Neural cell (in vitro differentiated cells): ENCODE results near the gene ZNF407. TPM values are rescaled to one million over a fixed set of nuclear protein-coding genes. Genes with fewer than 3 reads are reported as not detected.
"Not testable (repeated sequence)": the region's sequence is repeated elsewhere in the genome, so short reads cannot be mapped to it uniquely, and the experiment has no call there.

Experiments used
- H2AFZ ChIP-seq: fragments of 200-600, 300-800 bp; sonication (generic), shearing (Covaris generic); 2 replicates; pipeline ENCODE4 v1.6.0; 2014; ENCODE audit warnings: low read depth, mild to moderate bottlenecking, antibody characterized with exemption, low read length, moderate library complexity
- H3F3A ChIP-seq: fragments of 200-600 bp; shearing (Covaris generic); 2 replicates; pipeline ENCODE4 v1.6.1; 2016; ENCODE audit warnings: mild to moderate bottlenecking, moderate library complexity, mixed read lengths, antibody characterized with exemption, low read length; ENCODE audit not compliant: insufficient read depth, poor library complexity, severe bottlenecking
- H3K27ac ChIP-seq: fragments of 200-600, 300-800 bp; sonication (generic), shearing (Covaris generic); 2 replicates; pipeline ENCODE4 v1.5.1; 2014; ENCODE audit warnings: mild to moderate bottlenecking, low read length, moderate library complexity
- H3K27me3 ChIP-seq: fragments of 300-800, 200-600 bp; sonication (generic), shearing (Covaris generic); 2 replicates; pipeline ENCODE4 v1.6.0; 2014; ENCODE audit warnings: mild to moderate bottlenecking, low read depth, low read length, moderate library complexity; ENCODE audit not compliant: insufficient read depth
- H3K36me3 ChIP-seq: fragments of 300-800, 200-600 bp; sonication (generic), shearing (Covaris generic); 2 replicates; pipeline ENCODE4 v1.5.1; 2014; ENCODE audit warnings: mild to moderate bottlenecking, antibody characterized with exemption, low read length, moderate library complexity; ENCODE audit not compliant: insufficient read depth
- H3K4me2 ChIP-seq: fragments of 300-800, 200-600 bp; sonication (generic), shearing (Covaris generic); 2 replicates; pipeline ENCODE4 v1.6.0; 2014; ENCODE audit warnings: mild to moderate bottlenecking, low read length
- H3K4me3 ChIP-seq: fragments of 300-800, 200-600 bp; sonication (generic), shearing (Covaris generic); 2 replicates; pipeline ENCODE4 v1.5.1; 2014; ENCODE audit warnings: mild to moderate bottlenecking, low read length, moderate library complexity
- H3K79me2 ChIP-seq: fragments of 200-600 bp; shearing (Covaris generic); replicated peaks from 2 replicates; pipeline ENCODE4 v1.6.0; 2014; ENCODE audit warnings: mild to moderate bottlenecking, low read length, moderate library complexity; ENCODE audit not compliant: insufficient read depth
- H3K9ac ChIP-seq: fragments of 300-800, 200-600 bp; sonication (generic), shearing (Covaris generic); 2 replicates; pipeline ENCODE4 v1.6.1; 2016; ENCODE audit warnings: mild to moderate bottlenecking, low read length, mixed read lengths
- H3K9me2 ChIP-seq: fragments of 200-600 bp; shearing (Covaris generic); 2 replicates; pipeline ENCODE4 v1.6.1; 2016; ENCODE audit warnings: mild to moderate bottlenecking, low read length, mixed read lengths; ENCODE audit not compliant: insufficient read depth
- H3K9me3 ChIP-seq: fragments of 200-600, 300-800 bp; sonication (generic), shearing (Covaris generic); 2 replicates; pipeline ENCODE4 v1.6.1; 2016; ENCODE audit warnings: mild to moderate bottlenecking, mixed run types, low read length, moderate library complexity, mixed read lengths
- H4K20me1 ChIP-seq: fragments of 200-600 bp; shearing (Covaris generic); 2 replicates; pipeline ENCODE4 v1.6.1; 2016; ENCODE audit warnings: mild to moderate bottlenecking, mixed run types; ENCODE audit not compliant: insufficient read depth
- CTCF ChIP-seq: fragments of 450-650 bp; IDR thresholded peaks from 2 replicates; pipeline ENCODE4 v1.5.1; 2014; ENCODE audit warnings: antibody characterized with exemption, mild to moderate bottlenecking, moderate library complexity; ENCODE audit not compliant: poor library complexity, severe bottlenecking
- EP300 ChIP-seq: fragments of 450-650 bp; conservative IDR thresholded peaks from 2 replicates; pipeline ENCODE4 v1.6.1; 2014; ENCODE audit warnings: antibody characterized with exemption, mild to moderate bottlenecking, moderate library complexity; ENCODE audit not compliant: poor library complexity, severe bottlenecking
- EZH2 ChIP-seq: fragments of 200-600, 300-800 bp; shearing (Covaris generic), sonication (generic); IDR thresholded peaks from 2 replicates; pipeline ENCODE4 v1.6.1; 2014; ENCODE audit warnings: antibody characterized with exemption, low read length, borderline replicate concordance, mild to moderate bottlenecking; ENCODE audit not compliant: insufficient read depth, poor library complexity, severe bottlenecking
- MXI1 ChIP-seq: fragments of 450-650 bp; conservative IDR thresholded peaks from 2 replicates; pipeline ENCODE4 v1.6.1; 2014; ENCODE audit warnings: antibody characterized with exemption, mild to moderate bottlenecking; ENCODE audit not compliant: poor library complexity, severe bottlenecking
- POLR2AphosphoS5 ChIP-seq: IDR thresholded peaks from 2 replicates; pipeline ENCODE4 v1.6.1; 2012
- RAD21 ChIP-seq: fragments of 450-650 bp; conservative IDR thresholded peaks from 2 replicates; pipeline ENCODE4 v1.6.1; 2014; ENCODE audit warnings: antibody characterized with exemption, mild to moderate bottlenecking, moderate library complexity
- SMC3 ChIP-seq: fragments of 450-650 bp; conservative IDR thresholded peaks from 2 replicates; pipeline ENCODE4 v1.6.1; 2014; ENCODE audit warnings: antibody characterized with exemption, mild to moderate bottlenecking, moderate library complexity; ENCODE audit not compliant: poor library complexity
- TAF1 ChIP-seq: IDR thresholded peaks from 2 replicates; pipeline ENCODE4 v1.6.1; 2012; ENCODE audit warnings: low read depth
- polyA plus RNA-seq: library from polyadenylated mRNA; depleted of rRNA; stranded (reverse); fragments of >200 nt; gene quantifications from 2 replicates; pipeline ENCODE4 v1.2.3, GENCODE V29; 2014
- TF ChIP-seq, protein P1 (sequence below): IDR thresholded peaks from 2 replicates; pipeline ENCODE4 v1.6.1; 2012; ENCODE audit warnings: borderline replicate concordance

The ZNF407 gene
- polyA plus RNA-seq, 1 donor from 2014 or later, result 2.9 TPM

DNA sequence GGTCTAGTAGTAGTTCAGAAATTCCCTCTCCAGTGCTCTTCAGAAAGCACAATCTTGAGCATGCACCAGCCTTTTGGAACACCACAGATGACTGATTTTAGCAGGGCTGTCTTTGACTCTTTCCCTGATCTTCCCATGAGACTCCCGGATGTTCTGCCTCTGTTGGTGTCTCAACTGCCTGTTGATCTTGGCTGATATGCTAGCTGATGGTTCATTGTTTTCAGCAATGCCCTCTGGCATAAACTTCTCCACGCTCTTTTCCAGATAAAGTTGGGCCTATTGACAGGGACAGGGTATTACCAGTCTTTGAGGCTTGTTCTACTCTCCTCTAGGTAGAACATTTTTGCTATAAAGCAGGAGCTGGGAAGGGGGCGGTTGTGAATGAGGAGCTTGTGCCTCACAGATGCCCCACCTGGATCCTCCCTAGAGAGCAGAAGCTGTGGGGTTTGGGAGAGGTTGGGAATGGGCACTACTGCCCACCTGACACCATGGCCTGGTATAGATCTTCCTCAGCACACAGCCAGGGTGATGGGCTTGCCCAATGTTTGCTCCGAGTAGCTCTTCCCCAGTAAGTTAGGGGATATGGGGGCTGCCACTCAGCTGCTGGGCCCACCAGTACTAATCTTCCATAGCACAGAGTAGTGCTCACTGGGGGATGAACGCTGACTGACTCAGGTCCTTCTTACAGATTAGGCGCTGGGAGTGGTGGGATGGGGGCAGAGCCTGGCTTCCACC lies 500.0 kb downstream of the ZNF407 start:
- no peak for TF ChIP-seq MXI1
- TF ChIP-seq TAF1, result no peak
- no peak for TF ChIP-seq RAD21
- TF ChIP-seq CTCF, result no peak
- no peak for TF ChIP-seq SMC3
- no peaks in the 10 kb centered on the region for H3K9me2 ChIP-seq
- no peak overlapping the region for H3K27ac ChIP-seq

GRCh38 chr18:75100832-75101630 lies 503.4 kb downstream of the ZNF407 start:
- no peak overlapping the region for H2AFZ ChIP-seq
- H3K9ac ChIP-seq, result no peak overlapping the region
- H3K9me3 ChIP-seq, result peaks cover 3% of the 10 kb centered on the region
- H3K4me2 ChIP-seq, result no peak overlapping the region
- no peaks in the 10 kb centered on the region for H4K20me1 ChIP-seq
- H3K79me2 ChIP-seq, result no peaks in the 10 kb centered on the region
- no peak overlapping the region for H3K4me3 ChIP-seq
- H3K36me3 ChIP-seq, result no peaks in the 10 kb centered on the region
- H3K27ac ChIP-seq, result no peak overlapping the region
- H3F3A ChIP-seq, result no peaks in the 10 kb centered on the region
- no peaks in the 10 kb centered on the region for H3K27me3 ChIP-seq
- H3K9me2 ChIP-seq, result no peaks in the 10 kb centered on the region
- TF ChIP-seq EP300 (no peak), SMC3 (no peak)

More for the DNA sequence above, 500.0 kb downstream of the ZNF407 start:
- no peaks in the 10 kb centered on the region for H3F3A ChIP-seq
- no peaks in the 10 kb centered on the region for H4K20me1 ChIP-seq
- H3K9ac ChIP-seq, result no peak overlapping the region
- no peaks in the 10 kb centered on the region for H3K27me3 ChIP-seq
- H3K4me2 ChIP-seq, result no peak overlapping the region
- no peaks in the 10 kb centered on the region for H3K36me3 ChIP-seq
- no peak overlapping the region for H2AFZ ChIP-seq
- H3K9me3 ChIP-seq, result peaks cover 3% of the 10 kb centered on the region
- no peaks in the 10 kb centered on the region for H3K79me2 ChIP-seq
- no peak overlapping the region for H3K4me3 ChIP-seq

GRCh38 chr18:75101916-75102315 lies 504.2 kb downstream of the ZNF407 start:
- no peaks in the 10 kb centered on the region for H3K36me3 ChIP-seq
- TF ChIP-seq MXI1 (no peak), RAD21 (no peak), POLR2AphosphoS5 (no peak), SMC3 (no peak), CTCF (no peak), TAF1 (no peak), EP300 (no peak), EZH2 (no peak)
- TF ChIP-seq, protein P1, sequence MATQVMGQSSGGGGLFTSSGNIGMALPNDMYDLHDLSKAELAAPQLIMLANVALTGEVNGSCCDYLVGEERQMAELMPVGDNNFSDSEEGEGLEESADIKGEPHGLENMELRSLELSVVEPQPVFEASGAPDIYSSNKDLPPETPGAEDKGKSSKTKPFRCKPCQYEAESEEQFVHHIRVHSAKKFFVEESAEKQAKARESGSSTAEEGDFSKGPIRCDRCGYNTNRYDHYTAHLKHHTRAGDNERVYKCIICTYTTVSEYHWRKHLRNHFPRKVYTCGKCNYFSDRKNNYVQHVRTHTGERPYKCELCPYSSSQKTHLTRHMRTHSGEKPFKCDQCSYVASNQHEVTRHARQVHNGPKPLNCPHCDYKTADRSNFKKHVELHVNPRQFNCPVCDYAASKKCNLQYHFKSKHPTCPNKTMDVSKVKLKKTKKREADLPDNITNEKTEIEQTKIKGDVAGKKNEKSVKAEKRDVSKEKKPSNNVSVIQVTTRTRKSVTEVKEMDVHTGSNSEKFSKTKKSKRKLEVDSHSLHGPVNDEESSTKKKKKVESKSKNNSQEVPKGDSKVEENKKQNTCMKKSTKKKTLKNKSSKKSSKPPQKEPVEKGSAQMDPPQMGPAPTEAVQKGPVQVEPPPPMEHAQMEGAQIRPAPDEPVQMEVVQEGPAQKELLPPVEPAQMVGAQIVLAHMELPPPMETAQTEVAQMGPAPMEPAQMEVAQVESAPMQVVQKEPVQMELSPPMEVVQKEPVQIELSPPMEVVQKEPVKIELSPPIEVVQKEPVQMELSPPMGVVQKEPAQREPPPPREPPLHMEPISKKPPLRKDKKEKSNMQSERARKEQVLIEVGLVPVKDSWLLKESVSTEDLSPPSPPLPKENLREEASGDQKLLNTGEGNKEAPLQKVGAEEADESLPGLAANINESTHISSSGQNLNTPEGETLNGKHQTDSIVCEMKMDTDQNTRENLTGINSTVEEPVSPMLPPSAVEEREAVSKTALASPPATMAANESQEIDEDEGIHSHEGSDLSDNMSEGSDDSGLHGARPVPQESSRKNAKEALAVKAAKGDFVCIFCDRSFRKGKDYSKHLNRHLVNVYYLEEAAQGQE, result no peak

GRCh38 chr18:75104029-75104428 lies 506.4 kb downstream of the ZNF407 start:
- H3K9me3 ChIP-seq, H3K27ac ChIP-seq, H3K9me2 ChIP-seq, H4K20me1 ChIP-seq, H3K36me3 ChIP-seq, H3K9ac ChIP-seq, H3K79me2 ChIP-seq, H3K27me3 ChIP-seq, H3K4me3 ChIP-seq, H2AFZ ChIP-seq, H3F3A ChIP-seq, H3K4me2 ChIP-seq: not testable (repeated sequence)

More at GRCh38 chr18:75101916-75102315, 504.2 kb downstream of the ZNF407 start:
- no peak overlapping the region for H3K4me2 ChIP-seq
- H4K20me1 ChIP-seq, result no peaks in the 10 kb centered on the region
- H3K27me3 ChIP-seq, result no peaks in the 10 kb centered on the region
- no peaks in the 10 kb centered on the region for H3K9me2 ChIP-seq
- peaks cover 3% of the 10 kb centered on the region for H3K9me3 ChIP-seq
- H3K9ac ChIP-seq, result no peak overlapping the region
- no peak overlapping the region for H2AFZ ChIP-seq
- no peak overlapping the region for H3K4me3 ChIP-seq
- H3F3A ChIP-seq, result no peaks in the 10 kb centered on the region
- no peak overlapping the region for H3K27ac ChIP-seq
- H3K79me2 ChIP-seq, result no peaks in the 10 kb centered on the region
